ENCODE measurements around the gene PIGH.
"Not testable (repeated sequence)": the region's sequence is repeated elsewhere in the genome, so short reads cannot be mapped to it uniquely, and the experiment has no call there.

The PIGH gene

GRCh38 chr14:67544590-67544989 is 55.5 kb downstream of the PIGH start:
- no peak for DNase-seq

GRCh38 chr14:67542620-67543019 is 57.4 kb downstream of the PIGH start:
- not testable (repeated sequence) for DNase-seq

GRCh38 chr14:67541448-67542387 is 58.4 kb downstream of the PIGH start:
- no peak for DNase-seq

Measured in MV-4-11 (cell line).